Neural cell (in vitro differentiated cells): ENCODE results near the gene RARRES2. TPM values are rescaled to one million over a fixed set of nuclear protein-coding genes. Genes with fewer than 3 reads are reported as not detected.
"Not testable (repeated sequence)": the region's sequence is repeated elsewhere in the genome, so short reads cannot be mapped to it uniquely, and the experiment has no call there.

Experiments
- H2AFZ ChIP-seq: fragments of 200-600, 300-800 bp; sonication (generic), shearing (Covaris generic); 2 replicates; pipeline ENCODE4 v1.6.0; 2014; ENCODE audit warnings: low read depth, mild to moderate bottlenecking, antibody characterized with exemption, low read length, moderate library complexity
- H3F3A ChIP-seq: fragments of 200-600 bp; shearing (Covaris generic); 2 replicates; pipeline ENCODE4 v1.6.1; 2016; ENCODE audit warnings: mild to moderate bottlenecking, moderate library complexity, mixed read lengths, antibody characterized with exemption, low read length; ENCODE audit not compliant: insufficient read depth, poor library complexity, severe bottlenecking
- H3K27ac ChIP-seq: fragments of 200-600, 300-800 bp; sonication (generic), shearing (Covaris generic); 2 replicates; pipeline ENCODE4 v1.5.1; 2014; ENCODE audit warnings: mild to moderate bottlenecking, low read length, moderate library complexity
- H3K27me3 ChIP-seq: fragments of 300-800, 200-600 bp; sonication (generic), shearing (Covaris generic); 2 replicates; pipeline ENCODE4 v1.6.0; 2014; ENCODE audit warnings: mild to moderate bottlenecking, low read depth, low read length, moderate library complexity; ENCODE audit not compliant: insufficient read depth
- H3K36me3 ChIP-seq: fragments of 300-800, 200-600 bp; sonication (generic), shearing (Covaris generic); 2 replicates; pipeline ENCODE4 v1.5.1; 2014; ENCODE audit warnings: mild to moderate bottlenecking, antibody characterized with exemption, low read length, moderate library complexity; ENCODE audit not compliant: insufficient read depth
- H3K4me2 ChIP-seq: fragments of 300-800, 200-600 bp; sonication (generic), shearing (Covaris generic); 2 replicates; pipeline ENCODE4 v1.6.0; 2014; ENCODE audit warnings: mild to moderate bottlenecking, low read length
- H3K4me3 ChIP-seq: fragments of 300-800, 200-600 bp; sonication (generic), shearing (Covaris generic); 2 replicates; pipeline ENCODE4 v1.5.1; 2014; ENCODE audit warnings: mild to moderate bottlenecking, low read length, moderate library complexity
- H3K79me2 ChIP-seq: fragments of 200-600 bp; shearing (Covaris generic); replicated peaks from 2 replicates; pipeline ENCODE4 v1.6.0; 2014; ENCODE audit warnings: mild to moderate bottlenecking, low read length, moderate library complexity; ENCODE audit not compliant: insufficient read depth
- H3K9ac ChIP-seq: fragments of 300-800, 200-600 bp; sonication (generic), shearing (Covaris generic); 2 replicates; pipeline ENCODE4 v1.6.1; 2016; ENCODE audit warnings: mild to moderate bottlenecking, low read length, mixed read lengths
- H3K9me2 ChIP-seq: fragments of 200-600 bp; shearing (Covaris generic); 2 replicates; pipeline ENCODE4 v1.6.1; 2016; ENCODE audit warnings: mild to moderate bottlenecking, low read length, mixed read lengths; ENCODE audit not compliant: insufficient read depth
- H3K9me3 ChIP-seq: fragments of 200-600, 300-800 bp; sonication (generic), shearing (Covaris generic); 2 replicates; pipeline ENCODE4 v1.6.1; 2016; ENCODE audit warnings: mild to moderate bottlenecking, mixed run types, low read length, moderate library complexity, mixed read lengths
- H4K20me1 ChIP-seq: fragments of 200-600 bp; shearing (Covaris generic); 2 replicates; pipeline ENCODE4 v1.6.1; 2016; ENCODE audit warnings: mild to moderate bottlenecking, mixed run types; ENCODE audit not compliant: insufficient read depth
- EP300 ChIP-seq: fragments of 450-650 bp; conservative IDR thresholded peaks from 2 replicates; pipeline ENCODE4 v1.6.1; 2014; ENCODE audit warnings: antibody characterized with exemption, mild to moderate bottlenecking, moderate library complexity; ENCODE audit not compliant: poor library complexity, severe bottlenecking
- EZH2 ChIP-seq: fragments of 200-600, 300-800 bp; shearing (Covaris generic), sonication (generic); IDR thresholded peaks from 2 replicates; pipeline ENCODE4 v1.6.1; 2014; ENCODE audit warnings: antibody characterized with exemption, low read length, borderline replicate concordance, mild to moderate bottlenecking; ENCODE audit not compliant: insufficient read depth, poor library complexity, severe bottlenecking
- MXI1 ChIP-seq: fragments of 450-650 bp; conservative IDR thresholded peaks from 2 replicates; pipeline ENCODE4 v1.6.1; 2014; ENCODE audit warnings: antibody characterized with exemption, mild to moderate bottlenecking; ENCODE audit not compliant: poor library complexity, severe bottlenecking
- POLR2AphosphoS5 ChIP-seq: IDR thresholded peaks from 2 replicates; pipeline ENCODE4 v1.6.1; 2012
- RAD21 ChIP-seq: fragments of 450-650 bp; conservative IDR thresholded peaks from 2 replicates; pipeline ENCODE4 v1.6.1; 2014; ENCODE audit warnings: antibody characterized with exemption, mild to moderate bottlenecking, moderate library complexity
- SMC3 ChIP-seq: fragments of 450-650 bp; conservative IDR thresholded peaks from 2 replicates; pipeline ENCODE4 v1.6.1; 2014; ENCODE audit warnings: antibody characterized with exemption, mild to moderate bottlenecking, moderate library complexity; ENCODE audit not compliant: poor library complexity
- TAF1 ChIP-seq: IDR thresholded peaks from 2 replicates; pipeline ENCODE4 v1.6.1; 2012; ENCODE audit warnings: low read depth
- polyA plus RNA-seq: library from polyadenylated mRNA; depleted of rRNA; stranded (reverse); fragments of >200 nt; gene quantifications from 2 replicates; pipeline ENCODE4 v1.2.3, GENCODE V29; 2014
- TF ChIP-seq, protein P1 (sequence below): fragments of 450-650 bp; IDR thresholded peaks from 2 replicates; pipeline ENCODE4 v1.5.1; 2014; ENCODE audit warnings: antibody characterized with exemption, mild to moderate bottlenecking, moderate library complexity; ENCODE audit not compliant: poor library complexity, severe bottlenecking
- TF ChIP-seq, protein P2 (sequence below): IDR thresholded peaks from 2 replicates; pipeline ENCODE4 v1.6.1; 2012; ENCODE audit warnings: borderline replicate concordance

The RARRES2 gene
- polyA plus RNA-seq, 1 donor from 2014 or later: 0.71 TPM

DNA sequence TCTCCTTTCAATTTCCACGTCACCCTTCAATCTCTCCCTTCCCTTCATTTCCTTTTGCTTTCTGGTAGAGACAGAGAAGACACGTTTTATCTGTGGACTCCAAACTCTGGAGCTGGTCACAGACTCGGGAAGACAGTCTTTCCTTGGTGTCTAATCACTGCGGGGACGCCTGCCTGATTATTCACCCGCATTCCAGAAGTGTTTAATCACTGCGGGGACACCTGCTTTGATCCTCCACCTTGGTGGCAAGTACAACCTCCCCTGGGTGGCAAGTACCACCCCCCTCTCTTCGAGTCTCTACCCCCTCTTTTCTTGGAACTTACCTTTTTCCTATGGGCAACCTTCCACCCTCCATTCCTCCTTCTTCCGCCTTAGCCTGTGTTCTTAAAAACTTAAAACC lies 33.5 kb downstream of the RARRES2 start:
- H3K9me3 ChIP-seq: no peaks in the 10 kb centered on the region
- H3K79me2 ChIP-seq: no peaks in the 10 kb centered on the region
- H3K9ac ChIP-seq: no peak overlapping the region
- no peaks in the 10 kb centered on the region for H3K9me2 ChIP-seq
- no peak overlapping the region for H3K4me2 ChIP-seq
- no peak overlapping the region for H3K4me3 ChIP-seq
- no peaks in the 10 kb centered on the region for H3F3A ChIP-seq
- no peaks in the 10 kb centered on the region for H3K36me3 ChIP-seq
- H3K27ac ChIP-seq: no peak overlapping the region
- H3K27me3 ChIP-seq: no peaks in the 10 kb centered on the region
- TF ChIP-seq EP300 (no peak), EZH2 (no peak), SMC3 (no peak), MXI1 (no peak), RAD21 (no peak), TAF1 (no peak), POLR2AphosphoS5 (no peak)
- TF ChIP-seq, protein P1, sequence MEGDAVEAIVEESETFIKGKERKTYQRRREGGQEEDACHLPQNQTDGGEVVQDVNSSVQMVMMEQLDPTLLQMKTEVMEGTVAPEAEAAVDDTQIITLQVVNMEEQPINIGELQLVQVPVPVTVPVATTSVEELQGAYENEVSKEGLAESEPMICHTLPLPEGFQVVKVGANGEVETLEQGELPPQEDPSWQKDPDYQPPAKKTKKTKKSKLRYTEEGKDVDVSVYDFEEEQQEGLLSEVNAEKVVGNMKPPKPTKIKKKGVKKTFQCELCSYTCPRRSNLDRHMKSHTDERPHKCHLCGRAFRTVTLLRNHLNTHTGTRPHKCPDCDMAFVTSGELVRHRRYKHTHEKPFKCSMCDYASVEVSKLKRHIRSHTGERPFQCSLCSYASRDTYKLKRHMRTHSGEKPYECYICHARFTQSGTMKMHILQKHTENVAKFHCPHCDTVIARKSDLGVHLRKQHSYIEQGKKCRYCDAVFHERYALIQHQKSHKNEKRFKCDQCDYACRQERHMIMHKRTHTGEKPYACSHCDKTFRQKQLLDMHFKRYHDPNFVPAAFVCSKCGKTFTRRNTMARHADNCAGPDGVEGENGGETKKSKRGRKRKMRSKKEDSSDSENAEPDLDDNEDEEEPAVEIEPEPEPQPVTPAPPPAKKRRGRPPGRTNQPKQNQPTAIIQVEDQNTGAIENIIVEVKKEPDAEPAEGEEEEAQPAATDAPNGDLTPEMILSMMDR: no peak
- TF ChIP-seq, protein P2, sequence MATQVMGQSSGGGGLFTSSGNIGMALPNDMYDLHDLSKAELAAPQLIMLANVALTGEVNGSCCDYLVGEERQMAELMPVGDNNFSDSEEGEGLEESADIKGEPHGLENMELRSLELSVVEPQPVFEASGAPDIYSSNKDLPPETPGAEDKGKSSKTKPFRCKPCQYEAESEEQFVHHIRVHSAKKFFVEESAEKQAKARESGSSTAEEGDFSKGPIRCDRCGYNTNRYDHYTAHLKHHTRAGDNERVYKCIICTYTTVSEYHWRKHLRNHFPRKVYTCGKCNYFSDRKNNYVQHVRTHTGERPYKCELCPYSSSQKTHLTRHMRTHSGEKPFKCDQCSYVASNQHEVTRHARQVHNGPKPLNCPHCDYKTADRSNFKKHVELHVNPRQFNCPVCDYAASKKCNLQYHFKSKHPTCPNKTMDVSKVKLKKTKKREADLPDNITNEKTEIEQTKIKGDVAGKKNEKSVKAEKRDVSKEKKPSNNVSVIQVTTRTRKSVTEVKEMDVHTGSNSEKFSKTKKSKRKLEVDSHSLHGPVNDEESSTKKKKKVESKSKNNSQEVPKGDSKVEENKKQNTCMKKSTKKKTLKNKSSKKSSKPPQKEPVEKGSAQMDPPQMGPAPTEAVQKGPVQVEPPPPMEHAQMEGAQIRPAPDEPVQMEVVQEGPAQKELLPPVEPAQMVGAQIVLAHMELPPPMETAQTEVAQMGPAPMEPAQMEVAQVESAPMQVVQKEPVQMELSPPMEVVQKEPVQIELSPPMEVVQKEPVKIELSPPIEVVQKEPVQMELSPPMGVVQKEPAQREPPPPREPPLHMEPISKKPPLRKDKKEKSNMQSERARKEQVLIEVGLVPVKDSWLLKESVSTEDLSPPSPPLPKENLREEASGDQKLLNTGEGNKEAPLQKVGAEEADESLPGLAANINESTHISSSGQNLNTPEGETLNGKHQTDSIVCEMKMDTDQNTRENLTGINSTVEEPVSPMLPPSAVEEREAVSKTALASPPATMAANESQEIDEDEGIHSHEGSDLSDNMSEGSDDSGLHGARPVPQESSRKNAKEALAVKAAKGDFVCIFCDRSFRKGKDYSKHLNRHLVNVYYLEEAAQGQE: no peak
- no peak overlapping the region for H2AFZ ChIP-seq
- no peaks in the 10 kb centered on the region for H4K20me1 ChIP-seq

DNA sequence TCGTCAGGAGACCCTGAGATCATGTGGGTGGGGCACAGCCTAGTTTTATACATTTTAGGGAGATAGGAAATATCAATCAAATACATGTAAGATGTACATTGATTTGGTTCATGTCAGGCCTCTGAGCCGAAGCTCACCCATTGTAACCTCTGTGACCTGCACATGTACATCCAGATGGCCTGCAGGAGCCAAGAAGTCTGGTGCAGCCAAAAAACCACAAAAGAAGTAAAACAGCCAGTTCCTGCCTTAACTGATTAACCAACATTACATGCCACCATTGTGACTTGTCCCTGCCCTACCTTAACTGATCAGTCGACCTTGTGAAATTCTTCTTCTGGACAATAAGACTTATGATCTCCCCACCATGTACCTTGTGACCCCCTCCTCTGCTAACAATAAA lies 34.3 kb downstream of the RARRES2 start:
- no peak overlapping the region for H3K9ac ChIP-seq
- H3K36me3 ChIP-seq: no peaks in the 10 kb centered on the region
- H4K20me1 ChIP-seq: no peaks in the 10 kb centered on the region
- no peak overlapping the region for H3K4me3 ChIP-seq
- H3F3A ChIP-seq: no peaks in the 10 kb centered on the region
- TF ChIP-seq EZH2: no peak
- TF ChIP-seq RAD21: no peak
- TF ChIP-seq SMC3: no peak
- no peaks in the 10 kb centered on the region for H3K79me2 ChIP-seq
- H3K27me3 ChIP-seq: no peaks in the 10 kb centered on the region
- H3K9me3 ChIP-seq: no peaks in the 10 kb centered on the region
- no peak overlapping the region for H2AFZ ChIP-seq
- no peaks in the 10 kb centered on the region for H3K9me2 ChIP-seq
- no peak overlapping the region for H3K27ac ChIP-seq
- H3K4me2 ChIP-seq: no peak overlapping the region

DNA sequence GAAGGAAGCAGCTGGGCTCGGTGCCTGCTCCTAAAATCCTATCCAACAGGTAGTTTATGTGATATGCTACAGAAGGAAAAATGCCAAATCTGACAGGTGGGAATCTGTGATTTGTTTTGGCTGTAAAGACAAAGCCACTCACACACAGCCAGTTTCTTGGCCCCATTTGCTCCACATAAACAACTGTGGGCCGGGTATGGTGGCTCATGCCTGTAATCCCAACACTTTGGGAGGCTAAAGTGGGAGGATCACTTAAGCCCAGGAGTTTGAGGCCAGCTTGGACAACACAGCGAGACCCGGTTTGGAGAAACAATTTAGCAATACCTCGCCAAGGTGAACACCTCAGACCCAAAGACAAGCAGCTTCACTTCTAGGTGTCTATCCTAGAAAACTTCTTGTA lies 35.1 kb downstream of the RARRES2 start:
- H3K27ac ChIP-seq, H3K79me2 ChIP-seq, H2AFZ ChIP-seq: not testable (repeated sequence)

DNA sequence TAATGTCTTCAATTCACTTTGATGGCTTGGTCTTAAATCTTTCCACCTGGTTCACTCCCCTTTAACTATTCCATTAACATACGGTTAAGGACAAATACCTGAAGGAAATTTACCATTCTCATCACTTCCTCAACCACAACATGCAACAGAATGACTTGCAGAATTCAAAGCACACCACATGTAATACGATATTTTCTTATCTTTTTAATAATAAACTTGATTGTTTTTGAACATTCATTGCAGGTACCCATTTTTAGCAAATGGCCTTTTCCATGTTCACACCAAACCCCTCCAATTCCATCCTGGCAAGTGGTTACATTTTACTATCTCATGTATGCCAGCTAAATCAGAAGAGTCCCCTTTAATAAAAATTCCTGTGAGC lies 35.5 kb downstream of the RARRES2 start:
- not testable (repeated sequence) for H3K36me3 ChIP-seq, H3K4me3 ChIP-seq, H3K27ac ChIP-seq, H3K9me3 ChIP-seq, H3K79me2 ChIP-seq, H2AFZ ChIP-seq, H3K9ac ChIP-seq, H3K27me3 ChIP-seq, H3K9me2 ChIP-seq, H3K4me2 ChIP-seq, H4K20me1 ChIP-seq, H3F3A ChIP-seq

More for the DNA sequence above, 35.1 kb downstream of the RARRES2 start:
- not testable (repeated sequence) for H3K9me2 ChIP-seq, H3K9ac ChIP-seq, H3K4me3 ChIP-seq, H3K36me3 ChIP-seq, H3F3A ChIP-seq, H3K4me2 ChIP-seq, H4K20me1 ChIP-seq, H3K27me3 ChIP-seq, H3K9me3 ChIP-seq

DNA sequence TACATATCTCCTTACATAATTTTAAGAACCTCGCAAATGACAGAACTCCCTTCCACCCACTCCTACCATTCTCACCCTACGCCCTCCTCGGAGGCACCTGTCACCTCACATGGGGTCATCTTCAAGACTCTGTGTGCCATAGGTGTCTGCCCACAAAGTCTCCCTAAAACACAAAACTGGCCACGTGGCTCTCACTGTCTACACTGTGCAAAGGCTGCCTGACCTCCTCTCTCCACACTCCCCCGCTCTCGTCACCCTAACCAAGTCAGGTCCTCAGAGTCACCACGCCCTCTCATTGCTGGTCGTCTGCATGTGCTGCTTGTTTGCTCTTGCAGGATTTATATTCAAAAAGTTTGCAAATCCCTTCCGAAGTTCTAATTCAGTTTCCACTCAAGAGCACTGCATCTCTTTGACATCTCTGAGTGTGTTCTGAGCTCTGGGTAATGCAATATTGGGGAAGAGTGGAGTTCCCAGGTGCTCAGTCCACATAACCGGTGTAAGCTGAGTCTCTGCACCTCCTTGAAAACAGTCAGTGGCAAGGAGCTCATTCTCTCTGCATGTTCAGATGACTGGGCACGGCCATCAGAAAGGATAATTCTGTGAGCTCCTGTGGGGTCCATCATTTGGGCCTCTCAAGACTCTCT lies 36.0 kb downstream of the RARRES2 start:
- H3K4me3 ChIP-seq, H3K27me3 ChIP-seq, H3K27ac ChIP-seq, H2AFZ ChIP-seq, H4K20me1 ChIP-seq, H3K9ac ChIP-seq, H3K9me3 ChIP-seq, H3K9me2 ChIP-seq, H3K36me3 ChIP-seq, H3F3A ChIP-seq, H3K4me2 ChIP-seq, H3K79me2 ChIP-seq: not testable (repeated sequence)
